Tibial nerve (tissue), 4 donors: ENCODE data around the gene AMBRA1. TPM values are rescaled to one million over a fixed set of nuclear protein-coding genes. Genes with fewer than 3 reads are reported as not detected.

Experiments used
- DNase-seq, 2 donors: peaks; one replicate each; pipeline ENCODE4 v3.0.0-alpha.2; 2019; ENCODE audit warnings: low spot score in 2 of 2
- H3K27ac ChIP-seq, 4 donors: fragments of 200-600 bp; sonication (generic) in 3 of 4; one replicate each; pipeline ENCODE4 v1.5.1; 2017 to 2019; ENCODE audit warnings: mild to moderate bottlenecking in 1 of 4
- H3K27me3 ChIP-seq, 2 donors: fragments of 200-600 bp; sonication (generic) in 1 of 2; one replicate each; pipeline versions ENCODE4 v1.5.1 to v1.6.0; 2017 to 2019
- H3K36me3 ChIP-seq, 3 donors: fragments of 200-600 bp; sonication (generic); one replicate each; pipeline ENCODE4 v1.5.1; 2018 to 2019
- H3K4me1 ChIP-seq, 4 donors: fragments of 200-600 bp; sonication (generic) in 3 of 4; one replicate each; pipeline ENCODE4 v1.5.1; 2017 to 2019
- H3K4me3 ChIP-seq, 4 donors: fragments of 200-600 bp; sonication (generic) in 3 of 4; one replicate each; pipeline ENCODE4 v1.5.1; 2017 to 2019; ENCODE audit warnings: mild to moderate bottlenecking in 1 of 4, moderate library complexity in 1 of 4
- H3K9me3 ChIP-seq, 4 donors: fragments of 200-600 bp; sonication (generic) in 3 of 4; one replicate each; pipeline ENCODE4 v1.5.1; 2017 to 2019
- EP300 ChIP-seq, 2 donors: sonication (generic); formaldehyde crosslinking; IDR thresholded peaks; one replicate each; pipeline ENCODE4 v1.6.1; 2017; ENCODE audit warnings: antibody characterized with exemption in 2 of 2, mild to moderate bottlenecking in 1 of 2
- POLR2A ChIP-seq, 2 donors: fragments of 450-650 bp; IDR thresholded peaks; one replicate each; pipeline ENCODE4 v1.6.1; 2017; ENCODE audit warnings: antibody characterized with exemption in 2 of 2, mild to moderate bottlenecking in 2 of 2, moderate library complexity in 2 of 2
- WGBS, 2 donors: methylation state at CpG; one replicate each; pipeline ENCODE4 v1.1.5; 2018; 5-methylcytosine and 5-hydroxymethylcytosine counted together
- total RNA-seq, 4 donors: library from RNA; depleted of rRNA; stranded (reverse); fragments of >200 nt; gene quantifications; one replicate each; pipeline ENCODE4 v1.1.0, GENCODE V29; 2016
- TF ChIP-seq, protein P1 (sequence below), 5 experiments: fragments of 200-600 bp in 3 of 5; fragments of 450-650 bp in 2 of 5; sonication (generic) in 3 of 5; IDR thresholded peaks; one replicate each; pipeline ENCODE4 v1.5.1; 2016 to 2019; ENCODE audit warnings: antibody characterized with exemption in 5 of 5, mild to moderate bottlenecking in 3 of 5, moderate library complexity in 2 of 5

The AMBRA1 gene
- total RNA-seq, 4 donors from 2014 or later, result 31.0 to 43.7 (median 35.8) TPM

DNA sequence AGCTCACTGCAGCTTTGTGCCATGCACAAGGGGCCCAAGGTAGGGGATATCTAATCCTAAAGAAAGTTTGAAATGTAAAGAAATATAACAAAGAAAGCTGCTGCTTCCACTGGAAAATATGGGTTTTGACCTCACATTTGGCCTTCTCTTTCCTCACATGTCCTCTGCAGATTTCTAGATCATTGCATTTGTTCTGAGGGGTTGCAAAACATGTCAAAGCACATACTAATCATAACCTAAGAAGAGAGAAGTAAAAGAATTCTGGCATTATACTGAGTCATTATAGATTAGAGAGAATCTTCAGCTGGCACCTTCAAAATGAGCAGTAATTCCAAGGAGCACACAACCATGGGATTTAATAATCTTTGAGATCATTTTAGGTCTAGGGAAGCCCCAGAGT, 109.7 kb downstream of the AMBRA1 start:
- DNase-seq, result no peak
- H3K4me1 ChIP-seq, result peaks cover 0 to 15% (median 0%) of the 10 kb centered on the region in 4 donors
- no peak overlapping the region for H3K27ac ChIP-seq
- TF ChIP-seq, protein P1, sequence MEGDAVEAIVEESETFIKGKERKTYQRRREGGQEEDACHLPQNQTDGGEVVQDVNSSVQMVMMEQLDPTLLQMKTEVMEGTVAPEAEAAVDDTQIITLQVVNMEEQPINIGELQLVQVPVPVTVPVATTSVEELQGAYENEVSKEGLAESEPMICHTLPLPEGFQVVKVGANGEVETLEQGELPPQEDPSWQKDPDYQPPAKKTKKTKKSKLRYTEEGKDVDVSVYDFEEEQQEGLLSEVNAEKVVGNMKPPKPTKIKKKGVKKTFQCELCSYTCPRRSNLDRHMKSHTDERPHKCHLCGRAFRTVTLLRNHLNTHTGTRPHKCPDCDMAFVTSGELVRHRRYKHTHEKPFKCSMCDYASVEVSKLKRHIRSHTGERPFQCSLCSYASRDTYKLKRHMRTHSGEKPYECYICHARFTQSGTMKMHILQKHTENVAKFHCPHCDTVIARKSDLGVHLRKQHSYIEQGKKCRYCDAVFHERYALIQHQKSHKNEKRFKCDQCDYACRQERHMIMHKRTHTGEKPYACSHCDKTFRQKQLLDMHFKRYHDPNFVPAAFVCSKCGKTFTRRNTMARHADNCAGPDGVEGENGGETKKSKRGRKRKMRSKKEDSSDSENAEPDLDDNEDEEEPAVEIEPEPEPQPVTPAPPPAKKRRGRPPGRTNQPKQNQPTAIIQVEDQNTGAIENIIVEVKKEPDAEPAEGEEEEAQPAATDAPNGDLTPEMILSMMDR (IDR thresholded peaks at IDR 0.05), result no peak
- no peak for TF ChIP-seq POLR2A (IDR thresholded peaks at IDR 0.05)
- TF ChIP-seq EP300 (IDR thresholded peaks at IDR 0.05), result no peak
- no peak overlapping the region for H3K4me3 ChIP-seq
- peaks cover 0 to 19% (median 0%) of the 10 kb centered on the region in 3 donors for H3K36me3 ChIP-seq
- H3K9me3 ChIP-seq, result no peaks in the 10 kb centered on the region
- H3K27me3 ChIP-seq, result no peaks in the 10 kb centered on the region

- Histone ChIP-seq H3K27ac (no peak overlapping the region), H3K4me1 (peaks cover 0 to 10% (median 0%) of the 10 kb centered on the region in 4 donors), H3K4me3 (no peak overlapping the region), H3K27me3 (no peaks in the 10 kb centered on the region), H3K9me3 (no peaks in the 10 kb centered on the region), H3K36me3 (peaks cover 0 to 23% (median 0%) of the 10 kb centered on the region in 3 donors)
- WGBS, 2 donors, result 35 to 51% methylated on average over 3 of the region's 3 CpGs
- TF ChIP-seq EP300 (IDR thresholded peaks at IDR 0.05), result no peak
- TF ChIP-seq POLR2A (IDR thresholded peaks at IDR 0.05), result no peak
- TF ChIP-seq, protein P1 (IDR thresholded peaks at IDR 0.05), result no peak
- no peak for DNase-seq
Measured at GRCh38 chr11:46480909-46481308, 112.9 kb downstream of the AMBRA1 start.

DNA sequence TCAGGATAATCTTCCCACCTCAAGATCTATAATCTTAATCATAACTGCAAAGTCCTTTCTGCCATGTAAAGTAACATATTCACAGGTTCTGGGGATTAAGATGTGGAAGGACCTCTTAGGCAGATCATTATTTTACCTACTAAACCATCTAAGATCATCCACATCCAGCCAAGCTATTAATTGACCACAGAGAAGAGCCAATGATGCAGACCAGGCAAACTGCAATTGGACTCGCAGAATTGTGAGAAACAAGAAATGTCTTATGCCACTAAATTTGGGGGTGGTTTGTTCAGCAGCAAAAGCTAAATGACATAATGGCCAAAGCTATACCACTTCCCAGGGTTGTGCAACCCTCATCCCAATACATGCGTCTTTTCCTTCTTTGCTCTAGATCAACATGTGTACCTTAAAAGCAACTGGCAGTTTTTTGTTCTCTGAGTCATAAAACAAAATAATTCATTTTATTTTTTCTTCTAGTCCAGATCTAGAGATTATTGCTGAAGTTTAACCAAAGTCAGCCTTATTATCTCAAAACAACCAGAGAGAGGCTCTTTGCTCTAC, 113.6 kb downstream of the AMBRA1 start:
- Histone ChIP-seq H3K27me3 (no peaks in the 10 kb centered on the region), H3K36me3 (peaks cover 0 to 23% (median 0%) of the 10 kb centered on the region in 3 donors), H3K9me3 (no peaks in the 10 kb centered on the region), H3K27ac (no peak overlapping the region), H3K4me1 (peaks cover 0 to 10% (median 0%) of the 10 kb centered on the region in 4 donors), H3K4me3 (no peak overlapping the region)
- 95 to 97% methylated on average over 2 of the region's 2 CpGs for WGBS, 2 donors
- DNase-seq, result no peak
- no peak for TF ChIP-seq POLR2A (IDR thresholded peaks at IDR 0.05)
- TF ChIP-seq EP300 (IDR thresholded peaks at IDR 0.05), result no peak
- TF ChIP-seq, protein P1 (IDR thresholded peaks at IDR 0.05), result no peak

DNA sequence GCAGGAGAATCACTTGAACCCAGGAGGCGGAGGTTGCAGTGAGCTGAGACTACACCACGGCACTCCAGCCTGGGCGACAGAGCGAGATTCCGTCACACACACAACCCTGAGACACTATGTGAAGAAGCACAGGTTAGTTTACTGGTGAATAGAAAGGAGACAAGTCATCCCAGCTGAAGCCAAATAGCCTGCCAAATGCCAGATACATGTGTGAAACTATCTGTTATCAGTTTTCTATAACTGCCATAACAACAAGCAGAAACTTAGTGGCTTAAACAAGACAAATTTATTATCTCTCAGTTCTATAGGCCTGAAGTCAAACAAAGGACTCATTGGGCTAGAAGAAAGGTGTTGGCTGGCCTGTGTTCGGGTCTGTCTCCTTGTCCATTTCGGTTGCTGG, 114.2 kb downstream of the AMBRA1 start:
- no peak overlapping the region for H3K4me3 ChIP-seq
- 95 to 99% methylated on average over 7 of the region's 7 CpGs for whole genome bisulfite sequencing, 2 donors
- H3K4me1 ChIP-seq, result peaks cover 0 to 10% (median 0%) of the 10 kb centered on the region in 4 donors
- no peak for TF ChIP-seq POLR2A (IDR thresholded peaks at IDR 0.05)
- TF ChIP-seq, protein P1 (IDR thresholded peaks at IDR 0.05), result no peak
- DNase-seq, result no peak
- no peaks in the 10 kb centered on the region for H3K27me3 ChIP-seq
- H3K27ac ChIP-seq, result no peak overlapping the region
- H3K36me3 ChIP-seq, result peaks cover 0 to 23% (median 0%) of the 10 kb centered on the region in 3 donors
- no peaks in the 10 kb centered on the region for H3K9me3 ChIP-seq

GRCh38 chr11:46478196-46478595, 115.6 kb downstream of the AMBRA1 start:
- no peak for TF ChIP-seq POLR2A (IDR thresholded peaks at IDR 0.05)
- TF ChIP-seq, protein P1 (IDR thresholded peaks at IDR 0.05), result no peak
- TF ChIP-seq EP300 (IDR thresholded peaks at IDR 0.05), result no peak
- no peak for DNase-seq
- no peaks in the 10 kb centered on the region for H3K27me3 ChIP-seq
- H3K27ac ChIP-seq, result no peak overlapping the region
- peaks cover 0 to 10% (median 0%) of the 10 kb centered on the region in 4 donors for H3K4me1 ChIP-seq
- H3K36me3 ChIP-seq, result peaks cover 0 to 21% (median 0%) of the 10 kb centered on the region in 3 donors
- no peaks in the 10 kb centered on the region for H3K9me3 ChIP-seq
- H3K4me3 ChIP-seq, result no peak overlapping the region
- WGBS, 2 donors, result 19 to 59% methylated on average over 1 of the region's 1 CpG
